ENCODE results near the gene EYS. TPM values are rescaled to one million over a fixed set of nuclear protein-coding genes. Genes with fewer than 3 reads are reported as not detected.

Gene EYS
- total RNA-seq, 4 donors from 2014 or later = 0.15 TPM; not detected in 3

DNA sequence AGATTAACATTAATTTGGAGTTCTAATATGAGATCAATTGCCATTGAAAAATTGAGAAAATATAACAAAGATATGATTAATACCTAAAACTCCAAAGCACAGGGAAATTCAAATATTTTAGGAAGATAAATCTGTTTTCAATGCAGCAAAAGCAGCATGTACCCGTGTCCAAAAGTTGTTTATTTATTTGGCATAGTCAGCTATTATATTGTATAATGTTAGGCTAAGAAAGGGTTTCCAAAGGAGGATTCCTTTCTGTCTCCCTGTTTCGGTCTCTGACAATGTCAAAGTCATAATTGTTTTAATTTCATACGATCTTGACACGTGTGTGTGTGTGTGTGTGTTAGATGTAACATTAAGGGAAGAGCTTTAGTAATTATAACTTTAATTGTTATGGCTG, 914.5 kb downstream of the EYS start:
- no peak for ATAC-seq
- Histone ChIP-seq H3K4me1 (no peaks in the 10 kb centered on the region), H3K27ac (no peak overlapping the region), H3K4me3 (no peak overlapping the region), H3K9me3 (no peaks in the 10 kb centered on the region), H3K36me3 (no peaks in the 10 kb centered on the region), H3K27me3 (no peaks in the 10 kb centered on the region)
- no peak for TF ChIP-seq POLR2A (IDR thresholded peaks at IDR 0.05)
- WGBS, 2 donors (ENCODE audit: low coverage in 1 of 2) = 49 to 66% methylated on average over 4 of the region's 4 CpGs

DNA sequence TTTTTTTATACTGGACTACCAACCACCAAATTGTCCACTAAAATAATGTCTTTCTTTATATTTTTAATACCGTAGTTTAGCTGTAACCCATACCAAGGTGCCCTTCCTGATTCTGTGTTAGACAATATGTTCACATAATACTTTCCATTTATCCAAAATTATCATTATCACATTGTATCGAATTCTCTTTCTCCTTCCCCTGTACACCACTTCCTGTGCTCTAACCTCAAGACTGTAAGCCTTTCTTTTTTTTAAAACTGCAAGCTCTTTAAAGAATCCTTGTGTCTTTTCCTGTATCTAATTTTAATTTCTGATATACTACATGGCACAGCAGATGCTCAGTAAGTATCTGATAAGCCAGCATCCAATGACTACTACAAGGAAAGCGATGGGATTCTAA, 917.5 kb downstream of the EYS start:
- Histone ChIP-seq H3K27ac (no peak overlapping the region), H3K4me1 (no peaks in the 10 kb centered on the region), H3K4me3 (no peak overlapping the region), H3K36me3 (no peaks in the 10 kb centered on the region), H3K27me3 (no peaks in the 10 kb centered on the region), H3K9me3 (no peaks in the 10 kb centered on the region)
- no peak for ATAC-seq
- TF ChIP-seq, protein P1, sequence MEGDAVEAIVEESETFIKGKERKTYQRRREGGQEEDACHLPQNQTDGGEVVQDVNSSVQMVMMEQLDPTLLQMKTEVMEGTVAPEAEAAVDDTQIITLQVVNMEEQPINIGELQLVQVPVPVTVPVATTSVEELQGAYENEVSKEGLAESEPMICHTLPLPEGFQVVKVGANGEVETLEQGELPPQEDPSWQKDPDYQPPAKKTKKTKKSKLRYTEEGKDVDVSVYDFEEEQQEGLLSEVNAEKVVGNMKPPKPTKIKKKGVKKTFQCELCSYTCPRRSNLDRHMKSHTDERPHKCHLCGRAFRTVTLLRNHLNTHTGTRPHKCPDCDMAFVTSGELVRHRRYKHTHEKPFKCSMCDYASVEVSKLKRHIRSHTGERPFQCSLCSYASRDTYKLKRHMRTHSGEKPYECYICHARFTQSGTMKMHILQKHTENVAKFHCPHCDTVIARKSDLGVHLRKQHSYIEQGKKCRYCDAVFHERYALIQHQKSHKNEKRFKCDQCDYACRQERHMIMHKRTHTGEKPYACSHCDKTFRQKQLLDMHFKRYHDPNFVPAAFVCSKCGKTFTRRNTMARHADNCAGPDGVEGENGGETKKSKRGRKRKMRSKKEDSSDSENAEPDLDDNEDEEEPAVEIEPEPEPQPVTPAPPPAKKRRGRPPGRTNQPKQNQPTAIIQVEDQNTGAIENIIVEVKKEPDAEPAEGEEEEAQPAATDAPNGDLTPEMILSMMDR (IDR thresholded peaks at IDR 0.05) = no peak
- TF ChIP-seq POLR2AphosphoS5 (IDR thresholded peaks at IDR 0.05) = no peak
- no peak for TF ChIP-seq EP300 (IDR thresholded peaks at IDR 0.05)
- TF ChIP-seq POLR2A (IDR thresholded peaks at IDR 0.05) = no peak
- WGBS, 2 donors (ENCODE audit: low coverage in 1 of 2) = 84 to 86% methylated on average over 3 of the region's 3 CpGs

DNA sequence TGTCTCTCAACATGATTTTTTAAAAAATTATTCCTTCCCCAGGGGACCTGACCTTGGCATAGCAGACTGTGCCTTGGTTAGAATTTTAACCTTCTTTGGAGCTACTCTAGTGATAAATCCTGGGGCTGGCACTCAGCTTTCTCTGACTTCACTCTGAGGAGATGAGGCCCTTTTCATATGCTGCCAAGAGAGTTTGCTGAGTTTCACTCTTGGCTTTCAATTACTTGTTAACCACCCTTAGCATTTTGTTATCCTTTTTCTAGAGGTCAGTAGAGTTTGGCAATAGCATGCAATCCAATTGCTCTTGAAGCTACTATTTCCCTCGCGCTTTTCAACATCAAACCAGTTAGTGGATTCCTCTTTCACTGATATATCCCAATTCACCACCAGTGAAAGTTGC, 920.3 kb downstream of the EYS start:
- ATAC-seq = no peak
- Histone ChIP-seq H3K27me3 (no peaks in the 10 kb centered on the region), H3K9me3 (no peaks in the 10 kb centered on the region), H3K4me3 (no peak overlapping the region), H3K4me1 (no peaks in the 10 kb centered on the region), H3K36me3 (no peaks in the 10 kb centered on the region), H3K27ac (no peak overlapping the region)
- TF ChIP-seq POLR2A (IDR thresholded peaks at IDR 0.05) = no peak
- TF ChIP-seq, protein P1 (IDR thresholded peaks at IDR 0.05) = no peak
- TF ChIP-seq POLR2AphosphoS5 (IDR thresholded peaks at IDR 0.05) = no peak
- no peak for TF ChIP-seq EP300 (IDR thresholded peaks at IDR 0.05)
- 28 to 58% methylated on average over 2 of the region's 2 CpGs for WGBS, 2 donors (ENCODE audit: low coverage in 1 of 2)

DNA sequence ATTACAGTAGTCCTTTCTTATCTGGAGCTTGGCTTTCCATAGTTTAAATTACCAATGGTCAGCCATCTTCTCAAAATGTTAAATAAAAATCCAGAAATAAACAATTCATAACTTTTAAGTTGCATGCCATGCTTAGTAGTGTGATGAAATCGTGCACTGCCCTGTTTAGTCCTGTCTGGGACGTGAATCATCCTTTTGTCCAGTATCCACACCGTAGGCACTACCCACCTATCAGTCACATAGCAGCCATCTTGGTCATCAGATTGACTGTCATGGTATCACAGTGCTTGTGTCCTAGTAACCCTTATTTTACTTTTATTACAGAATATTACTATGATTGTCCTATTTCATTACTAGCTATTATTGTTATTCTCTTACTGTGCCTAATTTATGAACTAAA, 924.1 kb downstream of the EYS start:
- Histone ChIP-seq H3K9me3 (peaks cover 0 to 11% (median 0%) of the 10 kb centered on the region in 3 donors), H3K4me3 (no peak overlapping the region), H3K36me3 (no peaks in the 10 kb centered on the region), H3K27me3 (no peaks in the 10 kb centered on the region), H3K27ac (no peak overlapping the region), H3K4me1 (no peaks in the 10 kb centered on the region)
- TF ChIP-seq, protein P1 (IDR thresholded peaks at IDR 0.05) = no peak
- TF ChIP-seq POLR2A (IDR thresholded peaks at IDR 0.05) (no peak), EP300 (IDR thresholded peaks at IDR 0.05) (no peak), POLR2AphosphoS5 (IDR thresholded peaks at IDR 0.05) (no peak)
- WGBS, 2 donors (ENCODE audit: low coverage in 1 of 2) = 88 to 90% methylated on average over 3 of the region's 3 CpGs
- ATAC-seq = no peak

DNA sequence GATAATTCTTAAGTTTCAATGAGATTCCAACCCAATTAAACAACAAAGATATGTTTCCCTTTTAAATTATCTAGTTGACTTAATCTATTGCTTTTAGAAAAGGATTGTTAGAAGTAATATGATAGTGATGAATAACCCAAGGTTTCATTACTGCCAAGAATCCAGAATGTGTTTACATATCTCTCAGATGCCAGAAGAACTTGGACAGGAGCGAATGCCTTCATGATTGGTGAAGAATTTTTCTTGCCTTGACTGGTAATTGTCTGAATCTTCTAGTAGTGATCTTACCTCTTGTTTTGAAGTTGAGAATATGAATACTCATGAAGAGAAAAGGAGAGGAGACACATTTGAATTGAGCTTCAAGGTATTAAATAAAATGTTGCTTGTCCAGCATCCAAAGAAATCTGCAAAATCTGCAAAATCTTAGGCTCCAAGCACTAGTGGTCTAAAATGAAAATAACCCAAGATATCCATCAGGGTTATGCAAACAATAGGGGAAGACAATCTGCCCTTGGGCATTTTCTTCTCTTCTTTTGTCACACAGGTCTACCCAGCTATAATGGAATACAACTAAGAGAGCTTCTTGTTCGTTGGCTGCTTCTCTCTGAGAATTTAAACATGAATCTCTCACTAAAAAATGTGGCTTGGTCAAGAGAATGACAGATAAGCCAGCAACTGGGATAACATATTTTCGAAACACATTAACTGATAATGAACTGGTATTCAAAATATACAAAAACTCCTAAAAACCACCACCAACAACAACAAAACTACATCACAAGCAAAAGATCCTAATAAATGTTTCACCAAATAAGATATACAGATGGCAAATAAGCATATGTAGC, 928.9 kb downstream of the EYS start:
- no peaks in the 10 kb centered on the region for H3K27me3 ChIP-seq
- 25 to 30% methylated on average over 2 to 3 of the region's 3 CpGs for WGBS, 2 donors (ENCODE audit: low coverage in 1 of 2)
- ATAC-seq = no peak
- H3K9me3 ChIP-seq = peaks cover 0 to 11% (median 0%) of the 10 kb centered on the region in 3 donors
- H3K36me3 ChIP-seq = no peaks in the 10 kb centered on the region
- TF ChIP-seq POLR2AphosphoS5 (IDR thresholded peaks at IDR 0.05) (no peak), EP300 (IDR thresholded peaks at IDR 0.05) (no peak), POLR2A (IDR thresholded peaks at IDR 0.05) (no peak)
- TF ChIP-seq, protein P1 (IDR thresholded peaks at IDR 0.05) = no peak
- no peaks in the 10 kb centered on the region for H3K4me1 ChIP-seq
- no peak overlapping the region for H3K27ac ChIP-seq
- H3K4me3 ChIP-seq = no peak overlapping the region

Measured in gastroesophageal sphincter (tissue), 4 donors.